Omental fat pad (tissue), 4 donors: ENCODE measurements around the gene HSD17B2. TPM values are rescaled to one million over a fixed set of nuclear protein-coding genes. Genes with fewer than 3 reads are reported as not detected.

Experiments used
- ATAC-seq: fragments of 150-250 bp; one replicate; pipeline ENCODE4 v1.9.1; 2016; ENCODE audit warnings: mild to moderate bottlenecking, moderate library complexity; ENCODE audit not compliant: low FRiP score
- DNase-seq: peaks from one replicate; pipeline ENCODE4 v3.0.0-alpha.2; 2019; ENCODE audit warnings: low spot score
- CTCF ChIP-seq, 3 donors: fragments of 450-650 bp; IDR thresholded peaks; one replicate each; pipeline ENCODE4 v1.5.1; 2016 to 2017; ENCODE audit warnings: antibody characterized with exemption in 3 of 3, mild to moderate bottlenecking in 3 of 3, moderate library complexity in 2 of 3
- total RNA-seq, 4 donors: library from RNA; depleted of rRNA; stranded (reverse); fragments of >200 nt; gene quantifications; one replicate each; pipeline ENCODE4 v1.1.0, GENCODE V29; 2016

The HSD17B2 gene
- total RNA-seq, 4 donors from 2014 or later, result 0.94 to 5.7 (median 1.6) TPM; not detected in 1

- TF ChIP-seq CTCF (IDR thresholded peaks at IDR 0.05), result no peak
- no peak for DNase-seq
- no peak for ATAC-seq
Measured at GRCh38 chr16:82027629-82028064, 7.4 kb upstream of the HSD17B2 start.

DNA sequence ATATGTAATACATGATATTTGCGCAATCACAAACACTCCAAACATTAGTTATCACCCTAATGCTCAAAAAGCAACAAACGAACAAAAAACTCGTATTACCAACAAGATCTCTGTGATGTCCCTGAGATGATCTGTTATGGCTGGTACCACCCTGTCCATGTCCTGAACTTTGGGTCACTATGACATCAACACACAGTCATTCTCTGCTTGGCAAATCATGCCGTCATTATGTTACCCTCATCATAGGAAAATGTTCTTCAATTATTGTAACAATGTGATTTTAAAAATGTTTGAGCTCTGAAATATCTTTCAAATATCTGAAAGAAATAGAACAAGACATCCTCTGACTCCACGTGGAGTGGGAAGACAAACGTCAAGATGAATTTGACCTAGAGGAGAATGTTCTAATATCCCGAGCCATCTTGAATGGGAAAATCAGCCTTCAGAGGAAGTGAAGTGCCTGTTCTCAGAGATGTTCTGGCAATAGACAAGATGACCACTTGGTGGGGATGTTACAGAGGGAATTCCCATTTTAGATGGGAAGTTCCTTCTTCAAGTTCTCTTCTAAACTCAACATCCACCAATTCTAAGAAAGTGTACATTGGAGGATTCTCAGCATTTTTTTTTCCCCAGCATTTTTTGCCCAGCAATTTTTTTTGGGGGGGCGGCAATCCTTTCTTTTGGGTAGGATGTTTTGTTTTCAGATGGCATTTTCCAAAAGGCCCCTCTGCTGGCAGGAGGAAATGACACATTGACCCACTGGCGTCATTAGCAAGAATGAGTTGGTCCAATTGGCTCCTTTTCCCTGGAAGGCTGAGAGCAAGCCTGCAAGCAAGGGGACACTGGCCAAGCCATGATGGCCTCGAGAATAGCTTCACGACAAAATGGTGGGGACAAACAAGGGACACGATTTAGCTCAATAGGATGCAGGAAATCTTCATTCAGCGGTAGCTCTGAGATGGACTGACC is 3.7 kb upstream of the HSD17B2 start:
- ATAC-seq, result no peak
- DNase-seq, result no peak

DNA sequence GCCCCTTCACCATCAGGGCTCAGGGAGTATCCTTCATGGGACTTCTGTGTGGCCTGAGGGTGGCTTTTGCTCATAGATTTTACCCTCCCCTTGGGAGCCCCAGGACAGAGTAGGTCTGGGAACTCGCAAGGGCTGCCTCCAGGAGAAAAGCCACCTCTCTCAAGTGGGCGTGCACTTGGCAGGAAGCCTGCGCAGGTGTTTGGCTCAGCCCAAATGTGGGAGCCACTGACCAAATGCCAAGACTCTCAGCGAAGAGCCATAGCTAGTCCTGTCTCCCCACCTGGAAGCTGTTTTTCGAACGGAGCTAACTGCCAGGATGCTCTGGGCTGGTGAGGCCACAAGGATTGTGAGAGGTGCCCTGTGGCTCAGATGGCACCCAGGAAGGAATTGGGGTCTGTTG is 2.0 kb upstream of the HSD17B2 start:
- DNase-seq (no peak), ATAC-seq (no peak)
- no peak for TF ChIP-seq CTCF (IDR thresholded peaks at IDR 0.05)

More for the DNA sequence above, 3.7 kb upstream of the HSD17B2 start:
- peak in 1 of 3 donors; percentile 13 for TF ChIP-seq CTCF (IDR thresholded peaks at IDR 0.05)

- DNase-seq (no peak), ATAC-seq (no peak)
- TF ChIP-seq CTCF (IDR thresholded peaks at IDR 0.05), result no peak
Measured at GRCh38 chr16:82033683-82034300, 1.3 kb upstream of the HSD17B2 start.

- no peak for ATAC-seq
- no peak for DNase-seq
- no peak for TF ChIP-seq CTCF (IDR thresholded peaks at IDR 0.05)
Measured at GRCh38 chr16:82037251-82037650, 2.2 kb downstream of the HSD17B2 start.

- TF ChIP-seq CTCF (IDR thresholded peaks at IDR 0.05), result no peak
- DNase-seq, result no peak
- no peak for ATAC-seq
Measured at GRCh38 chr16:82037666-82038065, 2.6 kb downstream of the HSD17B2 start.
